Measurements from ENCODE around the gene CLEC18C. TPM values are rescaled to one million over a fixed set of nuclear protein-coding genes. Genes with fewer than 3 reads are reported as not detected.
"Not testable (repeated sequence)": the region's sequence is repeated elsewhere in the genome, so short reads cannot be mapped to it uniquely, and the experiment has no call there.

Gene CLEC18C
- total and polyA plus RNA-seq, 5 donors from 2014 or later: 0.03 to 0.59 TPM; not detected in 3

- Histone ChIP-seq H3K36me3 (ENCODE audit: control insufficient read depth, insufficient read depth, low read length) (peaks cover 66% of the 10 kb centered on the region), H3K27ac (ENCODE audit: insufficient read depth, low read length, poor library complexity, severe bottlenecking) (no peak overlapping the region), H3K27me3 (ENCODE audit: control insufficient read depth, insufficient read depth, low read length) (no peaks in the 10 kb centered on the region), H3K9me3 (ENCODE audit: control insufficient read depth in 2 of 2, low read length in 2 of 2) (no peaks in the 10 kb centered on the region), H3K4me1 (ENCODE audit: control insufficient read depth, insufficient read depth, low read length, poor library complexity, severe bottlenecking) (no peaks in the 10 kb centered on the region), H3K4me3 (ENCODE audit: low read depth, low read length) (no peak overlapping the region)
- DNase-seq (no peak), ATAC-seq (ENCODE audit: low read depth in 2 of 2) (no peak)
- H3K4me3 Mint-ChIP-seq: no peak overlapping the region
- H3K27ac Mint-ChIP-seq: no peak overlapping the region
- H3K36me3 Mint-ChIP-seq: peaks cover 5% of the 10 kb centered on the region
- H3K27me3 Mint-ChIP-seq: no peaks in the 10 kb centered on the region
- H3K9me3 Mint-ChIP-seq: no peaks in the 10 kb centered on the region
- H3K4me1 Mint-ChIP-seq: peaks cover 0 to 4% (median 4%) of the 10 kb centered on the region in 4 donors
Observed at GRCh38 chr16:70160821-70161220, 12.8 kb upstream of the CLEC18C start.

- H3K36me3 ChIP-seq (ENCODE audit: control insufficient read depth, insufficient read depth, low read length): peaks cover 61% of the 10 kb centered on the region
- no peak overlapping the region for H3K4me3 ChIP-seq (ENCODE audit: low read depth, low read length)
- H3K27ac Mint-ChIP-seq: peak overlapping the region in 1 of 3 donors; percentile 17
- H3K4me3 Mint-ChIP-seq: no peak overlapping the region
- DNase-seq (no peak), ATAC-seq (ENCODE audit: low read depth in 2 of 2) (no peak)
- no peaks in the 10 kb centered on the region for H3K9me3 ChIP-seq (ENCODE audit: control insufficient read depth in 2 of 2, low read length in 2 of 2)
- H3K27me3 ChIP-seq (ENCODE audit: control insufficient read depth, insufficient read depth, low read length): no peaks in the 10 kb centered on the region
- peaks cover 0 to 4% (median 4%) of the 10 kb centered on the region in 4 donors for H3K4me1 Mint-ChIP-seq
- H3K4me1 ChIP-seq (ENCODE audit: control insufficient read depth, insufficient read depth, low read length, poor library complexity, severe bottlenecking): no peaks in the 10 kb centered on the region
- peaks cover 5% of the 10 kb centered on the region for H3K36me3 Mint-ChIP-seq
- H3K27me3 Mint-ChIP-seq: no peaks in the 10 kb centered on the region
- no peak overlapping the region for H3K27ac ChIP-seq (ENCODE audit: insufficient read depth, low read length, poor library complexity, severe bottlenecking)
- H3K9me3 Mint-ChIP-seq: no peaks in the 10 kb centered on the region
Observed at GRCh38 chr16:70161350-70161749, 12.2 kb upstream of the CLEC18C start.

GRCh38 chr16:70162041-70162451, 11.5 kb upstream of the CLEC18C start:
- H3K4me1 ChIP-seq (ENCODE audit: control insufficient read depth, insufficient read depth, low read length, poor library complexity, severe bottlenecking): no peaks in the 10 kb centered on the region
- peaks cover 54% of the 10 kb centered on the region for H3K36me3 ChIP-seq (ENCODE audit: control insufficient read depth, insufficient read depth, low read length)
- ATAC-seq (ENCODE audit: low read depth in 2 of 2) (no peak), DNase-seq (no peak)
- no peaks in the 10 kb centered on the region for H3K27me3 Mint-ChIP-seq
- peaks cover 5% of the 10 kb centered on the region for H3K36me3 Mint-ChIP-seq
- no peaks in the 10 kb centered on the region for H3K9me3 Mint-ChIP-seq
- H3K27ac ChIP-seq (ENCODE audit: insufficient read depth, low read length, poor library complexity, severe bottlenecking): no peak overlapping the region
- peaks cover 0 to 4% (median 4%) of the 10 kb centered on the region in 4 donors for H3K4me1 Mint-ChIP-seq
- H3K4me3 ChIP-seq (ENCODE audit: low read depth, low read length): no peak overlapping the region
- no peak overlapping the region for H3K4me3 Mint-ChIP-seq
- no peaks in the 10 kb centered on the region for H3K9me3 ChIP-seq (ENCODE audit: control insufficient read depth in 2 of 2, low read length in 2 of 2)
- H3K27me3 ChIP-seq (ENCODE audit: control insufficient read depth, insufficient read depth, low read length): no peaks in the 10 kb centered on the region
- no peak overlapping the region for H3K27ac Mint-ChIP-seq

- H3K4me3 ChIP-seq (ENCODE audit: low read depth, low read length): no peak overlapping the region
- no peaks in the 10 kb centered on the region for H3K4me1 ChIP-seq (ENCODE audit: control insufficient read depth, insufficient read depth, low read length, poor library complexity, severe bottlenecking)
- DNase-seq (no peak), ATAC-seq (ENCODE audit: low read depth in 2 of 2) (no peak)
- H3K9me3 ChIP-seq (ENCODE audit: control insufficient read depth in 2 of 2, low read length in 2 of 2): no peaks in the 10 kb centered on the region
- Mint-ChIP-seq H3K9me3 (no peaks in the 10 kb centered on the region), H3K4me3 (no peak overlapping the region), H3K36me3 (peaks cover 5% of the 10 kb centered on the region), H3K27me3 (no peaks in the 10 kb centered on the region), H3K4me1 (peaks cover 0 to 4% (median 4%) of the 10 kb centered on the region in 4 donors), H3K27ac (peak overlapping the region in 1 of 3 donors; percentile 9)
- no peak overlapping the region for H3K27ac ChIP-seq (ENCODE audit: insufficient read depth, low read length, poor library complexity, severe bottlenecking)
- no peaks in the 10 kb centered on the region for H3K27me3 ChIP-seq (ENCODE audit: control insufficient read depth, insufficient read depth, low read length)
- peaks cover 40% of the 10 kb centered on the region for H3K36me3 ChIP-seq (ENCODE audit: control insufficient read depth, insufficient read depth, low read length)
Observed at GRCh38 chr16:70163596-70163995, 10.0 kb upstream of the CLEC18C start.

- not testable (repeated sequence) for H3K4me1 ChIP-seq (ENCODE audit: control insufficient read depth, insufficient read depth, low read length, poor library complexity, severe bottlenecking); H3K4me3 ChIP-seq (ENCODE audit: low read depth, low read length); H3K27ac ChIP-seq (ENCODE audit: insufficient read depth, low read length, poor library complexity, severe bottlenecking); ATAC-seq (ENCODE audit: low read depth in 2 of 2); H3K27me3 Mint-ChIP-seq; H3K9me3 Mint-ChIP-seq; H3K27me3 ChIP-seq (ENCODE audit: control insufficient read depth, insufficient read depth, low read length); DNase-seq; H3K4me1 Mint-ChIP-seq; H3K9me3 ChIP-seq (ENCODE audit: control insufficient read depth in 2 of 2, low read length in 2 of 2); H3K4me3 Mint-ChIP-seq; H3K36me3 Mint-ChIP-seq; H3K27ac Mint-ChIP-seq
- H3K36me3 ChIP-seq (ENCODE audit: control insufficient read depth, insufficient read depth, low read length): peaks cover 10% of the 10 kb centered on the region
Observed at GRCh38 chr16:70166688-70167087, 6.9 kb upstream of the CLEC18C start.

GRCh38 chr16:70173916-70174315, 329 bp downstream of the CLEC18C start:
- not testable (repeated sequence) for H3K4me1 ChIP-seq (ENCODE audit: control insufficient read depth, insufficient read depth, low read length, poor library complexity, severe bottlenecking); H3K27me3 Mint-ChIP-seq; H3K36me3 Mint-ChIP-seq; H3K9me3 Mint-ChIP-seq; H3K27me3 ChIP-seq (ENCODE audit: control insufficient read depth, insufficient read depth, low read length); DNase-seq; H3K4me3 Mint-ChIP-seq; H3K27ac Mint-ChIP-seq; H3K27ac ChIP-seq (ENCODE audit: insufficient read depth, low read length, poor library complexity, severe bottlenecking); H3K4me3 ChIP-seq (ENCODE audit: low read depth, low read length); ATAC-seq (ENCODE audit: low read depth in 2 of 2); H3K4me1 Mint-ChIP-seq; H3K9me3 ChIP-seq (ENCODE audit: control insufficient read depth in 2 of 2, low read length in 2 of 2); H3K36me3 ChIP-seq (ENCODE audit: control insufficient read depth, insufficient read depth, low read length)

GRCh38 chr16:70174387-70174932, 873 bp downstream of the CLEC18C start:
- not testable (repeated sequence) for H3K9me3 ChIP-seq (ENCODE audit: control insufficient read depth in 2 of 2, low read length in 2 of 2); H3K36me3 ChIP-seq (ENCODE audit: control insufficient read depth, insufficient read depth, low read length); DNase-seq; H3K36me3 Mint-ChIP-seq; H3K9me3 Mint-ChIP-seq; ATAC-seq (ENCODE audit: low read depth in 2 of 2); H3K4me1 Mint-ChIP-seq; H3K27ac Mint-ChIP-seq; H3K4me3 Mint-ChIP-seq; H3K27me3 ChIP-seq (ENCODE audit: control insufficient read depth, insufficient read depth, low read length); H3K4me3 ChIP-seq (ENCODE audit: low read depth, low read length); H3K27ac ChIP-seq (ENCODE audit: insufficient read depth, low read length, poor library complexity, severe bottlenecking); H3K27me3 Mint-ChIP-seq; H3K4me1 ChIP-seq (ENCODE audit: control insufficient read depth, insufficient read depth, low read length, poor library complexity, severe bottlenecking)

GRCh38 chr16:70187858-70188607, 14.4 kb downstream of the CLEC18C start:
- H3K27ac ChIP-seq (ENCODE audit: insufficient read depth, low read length, poor library complexity, severe bottlenecking); H3K4me3 ChIP-seq (ENCODE audit: low read depth, low read length); H3K27ac Mint-ChIP-seq; H3K36me3 Mint-ChIP-seq; H3K27me3 Mint-ChIP-seq; H3K9me3 Mint-ChIP-seq; H3K27me3 ChIP-seq (ENCODE audit: control insufficient read depth, insufficient read depth, low read length); ATAC-seq (ENCODE audit: low read depth in 2 of 2); H3K4me1 ChIP-seq (ENCODE audit: control insufficient read depth, insufficient read depth, low read length, poor library complexity, severe bottlenecking); DNase-seq; H3K36me3 ChIP-seq (ENCODE audit: control insufficient read depth, insufficient read depth, low read length); H3K9me3 ChIP-seq (ENCODE audit: control insufficient read depth in 2 of 2, low read length in 2 of 2); H3K4me1 Mint-ChIP-seq; H3K4me3 Mint-ChIP-seq: not testable (repeated sequence)
